HepG2 (cell line): ENCODE results near the gene ATP6V0D1. TPM values are rescaled to one million over a fixed set of nuclear protein-coding genes. Genes with fewer than 3 reads are reported as not detected.

ENCODE experiments used
- AHR ChIP-seq: IDR thresholded peaks from 2 replicates; pipeline ENCODE4 v1.6.1; 2018; ENCODE audit warnings: missing genetic modification reagents, missing compliant biosample characterization
- ELF3 ChIP-seq: IDR thresholded peaks from 2 replicates; pipeline ENCODE4 v1.6.1; 2016; ENCODE audit warnings: missing genetic modification reagents, missing compliant biosample characterization
- FOXO1 ChIP-seq: sonication (generic); formaldehyde crosslinking; IDR thresholded peaks from 2 replicates; pipeline ENCODE4 v1.4.0; 2020; ENCODE audit warnings: missing genetic modification reagents
- HIC2 ChIP-seq: sonication (generic); formaldehyde crosslinking; IDR thresholded peaks from 2 replicates; pipeline ENCODE4 v1.9.0; 2022; ENCODE audit warnings: low read depth, missing genetic modification reagents
- IKZF1 ChIP-seq: fragments of 450-650 bp; IDR thresholded peaks from 2 replicates; pipeline ENCODE4 v1.7.1; 2016
- JUNB ChIP-seq: sonication (generic); formaldehyde crosslinking; IDR thresholded peaks from 2 replicates; pipeline ENCODE4 v1.8.0; 2022; ENCODE audit warnings: missing genetic modification reagents, mild to moderate bottlenecking, borderline replicate concordance
- KAT7 ChIP-seq: IDR thresholded peaks from 2 replicates; pipeline ENCODE4 v1.6.1; 2018; ENCODE audit warnings: borderline replicate concordance, missing compliant biosample characterization
- MNT ChIP-seq: fragments of 450-650 bp; IDR thresholded peaks from 2 replicates; pipeline ENCODE4 v1.6.1; 2016
- PHB2 ChIP-seq: fragments of 450-650 bp; IDR thresholded peaks from 2 replicates; pipeline ENCODE4 v1.6.1; 2018; ENCODE audit not compliant: partially characterized antibody
- PREB ChIP-seq: sonication (generic); formaldehyde crosslinking; IDR thresholded peaks from 2 replicates; pipeline ENCODE4 v1.4.0; 2020; ENCODE audit warnings: missing genetic modification reagents
- TEAD3 ChIP-seq: optimal IDR thresholded peaks from 2 replicates; pipeline ENCODE3; 2016; ENCODE audit warnings: borderline replicate concordance
- ZBTB21 ChIP-seq: sonication (generic); formaldehyde crosslinking; IDR thresholded peaks from 2 replicates; pipeline ENCODE4 v1.4.0; 2020; ENCODE audit warnings: missing genetic modification reagents
- ZBTB43 ChIP-seq: sonication (generic); formaldehyde crosslinking; conservative IDR thresholded peaks from 2 replicates; pipeline ENCODE4 v1.4.0; 2020; ENCODE audit warnings: missing genetic modification reagents
- ZFP91 ChIP-seq: sonication (generic); formaldehyde crosslinking; IDR thresholded peaks from 2 replicates; pipeline ENCODE4 v1.9.0; 2022; ENCODE audit warnings: missing genetic modification reagents, mild to moderate bottlenecking, borderline replicate concordance
- ZFX ChIP-seq: sonication (generic); formaldehyde crosslinking; IDR thresholded peaks from 2 replicates; pipeline ENCODE4 v1.4.0; 2020; ENCODE audit warnings: mild to moderate bottlenecking, low read depth, missing genetic modification reagents, moderate library complexity
- ZNF558 ChIP-seq: sonication (generic); formaldehyde crosslinking; IDR thresholded peaks from 2 replicates; pipeline ENCODE4 v1.9.0; 2022; ENCODE audit warnings: mild to moderate bottlenecking, missing genetic modification reagents, borderline replicate concordance
- ZNF616 ChIP-seq: sonication (generic); formaldehyde crosslinking; IDR thresholded peaks from 2 replicates; pipeline ENCODE4 v1.5.0; 2020; ENCODE audit warnings: low read depth, mild to moderate bottlenecking, missing genetic modification reagents
- ZNF687 ChIP-seq: sonication (generic); formaldehyde crosslinking; IDR thresholded peaks from 2 replicates; pipeline ENCODE4 v1.5.1; 2020; ENCODE audit warnings: mild to moderate bottlenecking, missing genetic modification reagents, moderate library complexity
- polyA plus RNA-seq, 8 experiments: library from polyadenylated mRNA; depleted of rRNA in 3 of 8; stranded (reverse) in 7 of 8; unstranded in 1 of 8; fragments of >200 nt; fragmentation: Illumina TruSeq in 4 of 8; extraction: Trizol in 4 of 8; gene quantifications; 2 replicates each; pipeline versions ENCODE4 v1.2.1 to v1.2.3, GENCODE V29; 2011 to 2016; ENCODE audit warnings: low read depth in 4 of 8, missing spikeins in 1 of 8, mixed read lengths in 1 of 8; ENCODE audit not compliant: insufficient read depth in 1 of 8
- total RNA-seq, 5 experiments: library from RNA; depleted of rRNA; stranded (reverse); fragments of >200 nt; fragmentation: Illumina TruSeq; extraction: Trizol; gene quantifications; 2 replicates each; pipeline ENCODE4 v1.2.3, GENCODE V29; 2016; ENCODE audit warnings: low read depth in 1 of 5

The ATP6V0D1 gene
- total and polyA plus RNA-seq, 2 of the 13 experiments (the other 11 are each of a cell fraction or from before 2014, with no cell fraction given) = 51.1 to 61.3 TPM

GRCh38 chr16:67451704-67452435, 29.1 kb downstream of the ATP6V0D1 start (continued):
- peak; percentile 36 for TF ChIP-seq ZNF687
- TF ChIP-seq MNT = no peak
- no peak for TF ChIP-seq ZNF558 (CRISPR knock-in tag)
- TF ChIP-seq PREB (CRISPR knock-in tag) = no peak
- no peak for TF ChIP-seq FOXO1 (CRISPR knock-in tag)
- peak; percentile 41; the same call in 1 of the 2 replicates for TF ChIP-seq HIC2 (CRISPR knock-in tag)
- 0 out of 2 replicates have a peak, but pooled peaks have one; percentile 48 for TF ChIP-seq AHR (CRISPR knock-in tag)
- 0 out of 2 replicates have a peak, but pooled peaks have one; percentile 45 for TF ChIP-seq ELF3
- no peak for TF ChIP-seq ZBTB21 (CRISPR knock-in tag)
- no peak for TF ChIP-seq ZBTB43 (CRISPR knock-in tag)
- peak; percentile 28; the same call in 1 of the 2 replicates for TF ChIP-seq ZFX (CRISPR knock-in tag)
- 0 out of 2 replicates have a peak, but pooled peaks have one; percentile 33 for TF ChIP-seq ZFP91
- no peak for TF ChIP-seq KAT7 (CRISPR knock-in tag)
- TF ChIP-seq TEAD3 (CRISPR knock-in tag) = peak; percentile 39
- TF ChIP-seq PHB2 = no peak
- TF ChIP-seq IKZF1 = no peak
- no peak for TF ChIP-seq JUNB
- no peak for TF ChIP-seq ZNF616 (CRISPR knock-in tag)
